ENCODE data around the gene SPATA45.

The SPATA45 gene

DNA sequence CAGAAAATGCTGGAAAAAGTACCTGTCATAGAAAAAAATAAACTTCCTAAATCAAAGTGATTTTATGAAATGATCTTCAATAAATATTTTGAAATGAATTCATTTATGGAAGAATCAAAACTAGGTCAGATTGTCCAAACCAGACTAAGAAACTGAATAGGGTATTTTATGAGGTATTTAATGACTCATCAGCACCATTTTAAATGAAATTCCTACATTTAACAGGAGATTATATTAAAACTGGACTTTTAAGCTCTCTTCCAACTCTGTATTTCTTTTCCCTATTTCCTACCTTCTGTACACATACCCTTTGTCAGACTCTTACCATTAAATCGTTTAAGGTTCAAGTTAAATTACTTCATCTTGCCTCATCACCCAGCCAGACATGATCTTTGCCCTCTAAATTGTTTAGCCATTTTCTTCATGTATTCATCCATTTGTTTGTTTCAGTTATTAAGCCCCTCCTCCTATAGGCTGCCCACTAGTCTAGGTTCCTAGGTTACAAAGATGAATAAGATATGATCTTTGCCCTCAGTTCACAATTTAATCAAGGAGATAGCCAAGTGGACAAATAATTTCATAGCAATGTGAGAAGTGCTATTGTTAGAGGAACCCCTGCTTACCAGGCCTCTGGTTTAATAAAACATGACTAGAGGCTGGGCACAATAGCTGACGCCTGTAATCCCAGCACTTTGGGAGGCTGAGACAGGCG is 30.7 kb downstream of the SPATA45 start:
- no peak for DNase-seq (ENCODE audit: low read depth in 1 of 2, low spot score in 1 of 2)
- no peaks in the 10 kb centered on the region for H3K27me3 ChIP-seq (ENCODE audit: insufficient read depth, poor library complexity, severe bottlenecking)
- no peak overlapping the region for H3K27ac ChIP-seq (replicated peaks)
- TF ChIP-seq POLR2AphosphoS5 (IDR thresholded peaks at IDR 0.05; ENCODE audit: low read depth) (no peak), CTCF (IDR thresholded peaks at IDR 0.05; ENCODE audit: insufficient read depth, low read length) (no peak), SPI1 (IDR thresholded peaks at IDR 0.05; ENCODE audit: borderline replicate concordance, low read depth) (no peak), GABPA (IDR thresholded peaks at IDR 0.05; ENCODE audit: low read depth) (no peak)
- TF ChIP-seq, protein P1, sequence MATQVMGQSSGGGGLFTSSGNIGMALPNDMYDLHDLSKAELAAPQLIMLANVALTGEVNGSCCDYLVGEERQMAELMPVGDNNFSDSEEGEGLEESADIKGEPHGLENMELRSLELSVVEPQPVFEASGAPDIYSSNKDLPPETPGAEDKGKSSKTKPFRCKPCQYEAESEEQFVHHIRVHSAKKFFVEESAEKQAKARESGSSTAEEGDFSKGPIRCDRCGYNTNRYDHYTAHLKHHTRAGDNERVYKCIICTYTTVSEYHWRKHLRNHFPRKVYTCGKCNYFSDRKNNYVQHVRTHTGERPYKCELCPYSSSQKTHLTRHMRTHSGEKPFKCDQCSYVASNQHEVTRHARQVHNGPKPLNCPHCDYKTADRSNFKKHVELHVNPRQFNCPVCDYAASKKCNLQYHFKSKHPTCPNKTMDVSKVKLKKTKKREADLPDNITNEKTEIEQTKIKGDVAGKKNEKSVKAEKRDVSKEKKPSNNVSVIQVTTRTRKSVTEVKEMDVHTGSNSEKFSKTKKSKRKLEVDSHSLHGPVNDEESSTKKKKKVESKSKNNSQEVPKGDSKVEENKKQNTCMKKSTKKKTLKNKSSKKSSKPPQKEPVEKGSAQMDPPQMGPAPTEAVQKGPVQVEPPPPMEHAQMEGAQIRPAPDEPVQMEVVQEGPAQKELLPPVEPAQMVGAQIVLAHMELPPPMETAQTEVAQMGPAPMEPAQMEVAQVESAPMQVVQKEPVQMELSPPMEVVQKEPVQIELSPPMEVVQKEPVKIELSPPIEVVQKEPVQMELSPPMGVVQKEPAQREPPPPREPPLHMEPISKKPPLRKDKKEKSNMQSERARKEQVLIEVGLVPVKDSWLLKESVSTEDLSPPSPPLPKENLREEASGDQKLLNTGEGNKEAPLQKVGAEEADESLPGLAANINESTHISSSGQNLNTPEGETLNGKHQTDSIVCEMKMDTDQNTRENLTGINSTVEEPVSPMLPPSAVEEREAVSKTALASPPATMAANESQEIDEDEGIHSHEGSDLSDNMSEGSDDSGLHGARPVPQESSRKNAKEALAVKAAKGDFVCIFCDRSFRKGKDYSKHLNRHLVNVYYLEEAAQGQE (IDR thresholded peaks at IDR 0.05; ENCODE audit: insufficient replicate concordance, low read depth) = no peak
- H3K4me3 ChIP-seq (replicated peaks; ENCODE audit: insufficient read depth, low read length) = no peak overlapping the region

GRCh38 chr1:212814537-212815334 is 32.7 kb downstream of the SPATA45 start:
- no peak overlapping the region for H3K4me3 ChIP-seq (replicated peaks; ENCODE audit: insufficient read depth, low read length)
- no peaks in the 10 kb centered on the region for H3K27me3 ChIP-seq (ENCODE audit: insufficient read depth, poor library complexity, severe bottlenecking)
- H3K27ac ChIP-seq (replicated peaks) = no peak overlapping the region
- DNase-seq (ENCODE audit: low read depth in 1 of 2, low spot score in 1 of 2) = no peak
- TF ChIP-seq POLR2AphosphoS5 (IDR thresholded peaks at IDR 0.05; ENCODE audit: low read depth) = no peak

GRCh38 chr1:212805767-212806166 is 41.7 kb downstream of the SPATA45 start:
- DNase-seq (ENCODE audit: low read depth in 1 of 2, low spot score in 1 of 2) = no peak
- TF ChIP-seq CTCF (IDR thresholded peaks at IDR 0.05; ENCODE audit: insufficient read depth, low read length) (no peak), SPI1 (IDR thresholded peaks at IDR 0.05; ENCODE audit: borderline replicate concordance, low read depth) (no peak), GABPA (IDR thresholded peaks at IDR 0.05; ENCODE audit: low read depth) (no peak), POLR2AphosphoS5 (IDR thresholded peaks at IDR 0.05; ENCODE audit: low read depth) (no peak)
- TF ChIP-seq, protein P1 (IDR thresholded peaks at IDR 0.05; ENCODE audit: insufficient replicate concordance, low read depth) = no peak
- no peak overlapping the region for H3K4me3 ChIP-seq (replicated peaks; ENCODE audit: insufficient read depth, low read length)
- H3K27ac ChIP-seq (replicated peaks) = no peak overlapping the region
- no peaks in the 10 kb centered on the region for H3K27me3 ChIP-seq (ENCODE audit: insufficient read depth, poor library complexity, severe bottlenecking)

DNA sequence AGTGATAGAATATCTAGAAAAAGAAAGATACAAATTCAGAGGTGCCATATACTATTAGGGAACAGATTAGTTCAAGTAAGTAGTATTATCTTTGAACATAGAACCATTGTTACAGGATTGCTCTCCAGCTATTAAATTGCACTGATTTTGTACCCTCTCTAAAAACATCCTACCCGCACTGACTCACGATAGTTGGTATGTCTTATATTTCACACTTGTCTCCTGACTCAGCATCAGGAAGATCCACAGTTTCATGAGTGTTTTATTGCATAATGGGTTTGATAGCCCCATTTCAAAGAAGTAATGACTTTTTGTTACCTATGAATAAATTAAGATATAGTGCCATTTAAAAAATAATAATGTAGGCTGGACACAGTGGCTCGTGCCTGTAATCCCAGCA is 49.8 kb downstream of the SPATA45 start:
- DNase-seq (ENCODE audit: low read depth in 1 of 2, low spot score in 1 of 2) = no peak
- Histone ChIP-seq H3K27ac (replicated peaks) (no peak overlapping the region), H3K27me3 (ENCODE audit: insufficient read depth, poor library complexity, severe bottlenecking) (no peaks in the 10 kb centered on the region), H3K4me3 (replicated peaks; ENCODE audit: insufficient read depth, low read length) (no peak overlapping the region)
- TF ChIP-seq POLR2AphosphoS5 (IDR thresholded peaks at IDR 0.05; ENCODE audit: low read depth) = no peak
- no peak for TF ChIP-seq SPI1 (IDR thresholded peaks at IDR 0.05; ENCODE audit: borderline replicate concordance, low read depth)
- TF ChIP-seq CTCF (IDR thresholded peaks at IDR 0.05; ENCODE audit: insufficient read depth, low read length) = no peak
- TF ChIP-seq, protein P1 (IDR thresholded peaks at IDR 0.05; ENCODE audit: insufficient replicate concordance, low read depth) = no peak
- no peak for TF ChIP-seq GABPA (IDR thresholded peaks at IDR 0.05; ENCODE audit: low read depth)

Measured in HL-60 (cell line).